ENCODE measurements around the gene RING1. TPM values are rescaled to one million over a fixed set of nuclear protein-coding genes. Genes with fewer than 3 reads are reported as not detected.

Gene RING1
- total RNA-seq, 1 experiment from 2014 or later = 29.3 TPM

GRCh38 chr6:33192105-33192646 is 16.1 kb upstream of the RING1 start, which contains the start of gene COL11A2:
TSS of gene COL11A2 (minus strand) at chr6:33192467. CDS start at chr6:33192240, 227 bp downstream.
- DNase-seq (ENCODE audit: low spot score) = no peak

GRCh38 chr6:33192671-33193602 is 15.4 kb upstream of the RING1 start:
- DNase-seq (ENCODE audit: low spot score) = no peak

GRCh38 chr6:33193619-33194018 is 14.7 kb upstream of the RING1 start:
- no peak for DNase-seq (ENCODE audit: low spot score)

GRCh38 chr6:33194431-33194979 is 13.8 kb upstream of the RING1 start:
- no peak for DNase-seq (ENCODE audit: low spot score)

- no peak for DNase-seq (ENCODE audit: low spot score)
Observed at GRCh38 chr6:33195304-33196165, 12.8 kb upstream of the RING1 start.

- peak; percentile 53 for DNase-seq (ENCODE audit: low spot score)
Observed at GRCh38 chr6:33197431-33198048, 10.8 kb upstream of the RING1 start.

- no peak for DNase-seq (ENCODE audit: low spot score)
Observed at GRCh38 chr6:33198159-33198852, 10.0 kb upstream of the RING1 start.

- no peak for DNase-seq (ENCODE audit: low spot score)
Observed at GRCh38 chr6:33198853-33199436, 9.4 kb upstream of the RING1 start.

GRCh38 chr6:33199687-33200218 is 8.5 kb upstream of the RING1 start:
- peak; percentile 66 for DNase-seq (ENCODE audit: low spot score)

- DNase-seq (ENCODE audit: low spot score) = peak; percentile 99
Observed at GRCh38 chr6:33200219-33201146, 7.8 kb upstream of the RING1 start, which contains the start of the genes RXRB and SLC39A7. TSS of gene RXRB (minus strand) at chr6:33200665. CDS start at chr6:33200476, 189 bp downstream. TSS of gene SLC39A7 (plus strand) at chr6:33200867. CDS start at chr6:33201246, 379 bp downstream.

GRCh38 chr6:33201147-33201545 is 7.2 kb upstream of the RING1 start:
- DNase-seq (ENCODE audit: low spot score) = no peak

- no peak for DNase-seq (ENCODE audit: low spot score)
Observed at GRCh38 chr6:33201935-33202334, 6.4 kb upstream of the RING1 start.

GRCh38 chr6:33202799-33203198 is 5.5 kb upstream of the RING1 start:
- DNase-seq (ENCODE audit: low spot score) = no peak

GRCh38 chr6:33203443-33204164 is 4.7 kb upstream of the RING1 start:
- DNase-seq (ENCODE audit: low spot score) = no peak

GRCh38 chr6:33204165-33204414 is 4.2 kb upstream of the RING1 start:
- no peak for DNase-seq (ENCODE audit: low spot score)

GRCh38 chr6:33204415-33205190 is 3.7 kb upstream of the RING1 start, which contains the start of gene HSD17B8:
TSS of gene HSD17B8 (plus strand) at chr6:33204655. CDS start at chr6:33204669, 14 bp downstream.
- peak; percentile 62 for DNase-seq (ENCODE audit: low spot score)

Measured in H4 (cell line).